Gastrocnemius medialis (tissue), 4 donors: ENCODE results near the gene LMX1A.

Experiments used
- POLR2A ChIP-seq, 2 donors: fragments of 450-650 bp; IDR thresholded peaks; one replicate each; pipeline ENCODE4 v1.6.1; 2017; ENCODE audit warnings: antibody characterized with exemption in 2 of 2, mild to moderate bottlenecking in 2 of 2, moderate library complexity in 2 of 2
- TF ChIP-seq, protein P1 (sequence below), 5 experiments: fragments of 450-650 bp in 3 of 5; fragments of 200-600 bp in 2 of 5; sonication (generic) in 2 of 5; IDR thresholded peaks in 4 of 5; conservative IDR thresholded peaks in 1 of 5; 1 replicate in 4 of 5; 2 replicates in 1 of 5; pipeline ENCODE4 v1.5.1; 2016 to 2019; ENCODE audit warnings: antibody characterized with exemption in 5 of 5, mild to moderate bottlenecking in 3 of 5, moderate library complexity in 3 of 5

- TF ChIP-seq, protein P1, sequence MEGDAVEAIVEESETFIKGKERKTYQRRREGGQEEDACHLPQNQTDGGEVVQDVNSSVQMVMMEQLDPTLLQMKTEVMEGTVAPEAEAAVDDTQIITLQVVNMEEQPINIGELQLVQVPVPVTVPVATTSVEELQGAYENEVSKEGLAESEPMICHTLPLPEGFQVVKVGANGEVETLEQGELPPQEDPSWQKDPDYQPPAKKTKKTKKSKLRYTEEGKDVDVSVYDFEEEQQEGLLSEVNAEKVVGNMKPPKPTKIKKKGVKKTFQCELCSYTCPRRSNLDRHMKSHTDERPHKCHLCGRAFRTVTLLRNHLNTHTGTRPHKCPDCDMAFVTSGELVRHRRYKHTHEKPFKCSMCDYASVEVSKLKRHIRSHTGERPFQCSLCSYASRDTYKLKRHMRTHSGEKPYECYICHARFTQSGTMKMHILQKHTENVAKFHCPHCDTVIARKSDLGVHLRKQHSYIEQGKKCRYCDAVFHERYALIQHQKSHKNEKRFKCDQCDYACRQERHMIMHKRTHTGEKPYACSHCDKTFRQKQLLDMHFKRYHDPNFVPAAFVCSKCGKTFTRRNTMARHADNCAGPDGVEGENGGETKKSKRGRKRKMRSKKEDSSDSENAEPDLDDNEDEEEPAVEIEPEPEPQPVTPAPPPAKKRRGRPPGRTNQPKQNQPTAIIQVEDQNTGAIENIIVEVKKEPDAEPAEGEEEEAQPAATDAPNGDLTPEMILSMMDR (IDR thresholded peaks at IDR 0.05 in 4 of 5, conservative IDR thresholded peaks at IDR 0.05 in 1 of 5), result no peak
- TF ChIP-seq POLR2A (IDR thresholded peaks at IDR 0.05), result no peak
These were observed 195.4 kb downstream of the LMX1A start for GRCh38 chr1:165161130-165161529.
